Ishikawa (cell line): Measurements from ENCODE around the gene STAC.

Source experiments
- CEBPB ChIP-seq: IDR thresholded peaks from 2 replicates; pipeline ENCODE4 v1.6.1; 2012
- CREB1 ChIP-seq: IDR thresholded peaks from 2 replicates; pipeline ENCODE4 v1.6.1; 2012; ENCODE audit warnings: low read depth
- EP300 ChIP-seq: IDR thresholded peaks from 2 replicates; pipeline ENCODE4 v1.6.1; 2012; ENCODE audit warnings: borderline replicate concordance
- FOXM1 ChIP-seq: IDR thresholded peaks from 2 replicates; pipeline ENCODE4 v1.6.1; 2012; ENCODE audit warnings: low read depth, borderline replicate concordance
- MAX ChIP-seq: IDR thresholded peaks from 2 replicates; pipeline ENCODE4 v1.6.1; 2012
- NFIC ChIP-seq: IDR thresholded peaks from 2 replicates; pipeline ENCODE4 v1.6.1; 2012
- RAD21 ChIP-seq: IDR thresholded peaks from 2 replicates; pipeline ENCODE4 v1.6.1; 2012; ENCODE audit warnings: low read depth
- TCF12 ChIP-seq: IDR thresholded peaks from 2 replicates; pipeline ENCODE4 v1.6.1; 2012; ENCODE audit warnings: low read depth
- TEAD4 ChIP-seq: IDR thresholded peaks from 2 replicates; pipeline ENCODE4 v1.6.1; 2012
- ZBTB7A ChIP-seq: IDR thresholded peaks from 2 replicates; pipeline ENCODE4 v1.6.1; 2012; ENCODE audit warnings: low read depth

- no peak for TF ChIP-seq EP300
- no peak for TF ChIP-seq MAX
- no peak for TF ChIP-seq TCF12
- no peak for TF ChIP-seq CEBPB
- no peak for TF ChIP-seq CREB1
- TF ChIP-seq FOXM1: no peak
- TF ChIP-seq RAD21: no peak
- TF ChIP-seq ZBTB7A: no peak
- TF ChIP-seq NFIC: no peak
- TF ChIP-seq TEAD4: no peak
These were observed 78.9 kb downstream of the STAC start for GRCh38 chr3:36459177-36459576.
